ENCODE measurements around the gene CLCN5. TPM values are rescaled to one million over a fixed set of nuclear protein-coding genes. Genes with fewer than 3 reads are reported as not detected.
A peak's percentile ranks its signal among the peaks of the same experiment; 100 is the strongest.

Gene CLCN5
- total RNA-seq, 1 experiment from 2014 or later: 4.9 TPM

DNA sequence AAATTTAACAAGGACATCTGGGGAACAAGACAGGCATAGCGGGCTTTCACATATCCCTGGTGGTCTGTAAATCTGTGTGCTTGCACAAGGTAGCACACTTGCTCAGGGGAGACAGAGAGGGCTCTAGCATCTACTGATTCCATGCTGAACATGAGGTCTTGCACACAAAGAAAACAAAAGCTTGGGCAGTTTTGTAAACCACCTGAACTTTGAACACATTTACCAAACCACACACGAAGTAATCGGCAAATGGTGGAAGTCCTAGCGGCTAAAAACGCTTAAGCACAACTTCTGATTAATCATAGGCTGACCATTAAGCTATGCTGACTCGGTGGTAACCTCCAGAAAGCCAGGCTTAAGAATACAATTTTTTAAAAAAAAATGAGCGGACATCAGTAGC, 225.6 kb downstream of the CLCN5 start:
- POLR2A ChIA-PET: no interaction called here
- TF ChIP-seq, protein P1, sequence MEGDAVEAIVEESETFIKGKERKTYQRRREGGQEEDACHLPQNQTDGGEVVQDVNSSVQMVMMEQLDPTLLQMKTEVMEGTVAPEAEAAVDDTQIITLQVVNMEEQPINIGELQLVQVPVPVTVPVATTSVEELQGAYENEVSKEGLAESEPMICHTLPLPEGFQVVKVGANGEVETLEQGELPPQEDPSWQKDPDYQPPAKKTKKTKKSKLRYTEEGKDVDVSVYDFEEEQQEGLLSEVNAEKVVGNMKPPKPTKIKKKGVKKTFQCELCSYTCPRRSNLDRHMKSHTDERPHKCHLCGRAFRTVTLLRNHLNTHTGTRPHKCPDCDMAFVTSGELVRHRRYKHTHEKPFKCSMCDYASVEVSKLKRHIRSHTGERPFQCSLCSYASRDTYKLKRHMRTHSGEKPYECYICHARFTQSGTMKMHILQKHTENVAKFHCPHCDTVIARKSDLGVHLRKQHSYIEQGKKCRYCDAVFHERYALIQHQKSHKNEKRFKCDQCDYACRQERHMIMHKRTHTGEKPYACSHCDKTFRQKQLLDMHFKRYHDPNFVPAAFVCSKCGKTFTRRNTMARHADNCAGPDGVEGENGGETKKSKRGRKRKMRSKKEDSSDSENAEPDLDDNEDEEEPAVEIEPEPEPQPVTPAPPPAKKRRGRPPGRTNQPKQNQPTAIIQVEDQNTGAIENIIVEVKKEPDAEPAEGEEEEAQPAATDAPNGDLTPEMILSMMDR (IDR thresholded peaks at IDR 0.05; ENCODE audit: unreplicated experiment): no peak
- BruUV-seq (replicated peaks): no TSS peak
- Mint-ChIP-seq H3K27me3 (ENCODE audit: insufficient read depth, unreplicated experiment) (peaks cover 15% of the 10 kb centered on the region), H3K4me1 (ENCODE audit: insufficient read depth, unreplicated experiment) (no peaks in the 10 kb centered on the region), H3K9me3 (ENCODE audit: unreplicated experiment) (no peaks in the 10 kb centered on the region), H3K4me3 (ENCODE audit: unreplicated experiment) (no peak overlapping the region), H3K36me3 (ENCODE audit: insufficient read depth, unreplicated experiment) (no peaks in the 10 kb centered on the region), H3K27ac (ENCODE audit: low read depth, unreplicated experiment) (no peak overlapping the region)
- CTCF ChIA-PET: no interaction called here
- no peak for DNase-seq (ENCODE audit: unreplicated experiment)
- intact Hi-C loops (cut with micrococcal nuclease): no loop called here

Small RNA genes lying within 50 kb of the gene (microRNA-seq; reads per million reads assigned to microRNA genes)
- gene MIR188: 192 reads per million, percentile 76 among the genes with 10 or more reads in this experiment
- gene MIR362: 98.7 reads per million, percentile 72 among the genes with 10 or more reads in this experiment
- gene MIR500A: 8.3 reads per million, percentile 45 among the genes with 10 or more reads in this experiment
- gene MIR500B: 0.53 reads per million
- 56.3 reads per million, percentile 68 among the genes with 10 or more reads in this experiment for gene MIR501
- gene MIR502: 39.0 reads per million, percentile 66 among the genes with 10 or more reads in this experiment
- gene MIR532: 837 reads per million, percentile 86 among the genes with 10 or more reads in this experiment
- gene MIR660: 323 reads per million, percentile 80 among the genes with 10 or more reads in this experiment

Other genes starting within 250 kb of the CLCN5 start
- gene PAGE1, start 226.6 kb upstream of the CLCN5 start, total RNA-seq (2022): not detected in 2 replicates
- not detected in 2 replicates for gene PAGE4, start 93.3 kb upstream of the CLCN5 start, total RNA-seq (2022)
- 0.93 and 1.1 TPM in 2 replicates for gene USP27X, start 43.1 kb upstream of the CLCN5 start, total RNA-seq (2022)

Data from MCF 10A (cell line).